GM21360 (cell line): ENCODE results near the gene UGCG.
"Not testable (repeated sequence)": the region's sequence is repeated elsewhere in the genome, so short reads cannot be mapped to it uniquely, and the experiment has no call there.

ENCODE experiments used
- ATAC-seq: cut with Tn5 transposase; IDR thresholded peaks from one replicate; pipeline ENCODE4 v1.9.1; 2021; ENCODE audit warnings: mild to moderate bottlenecking, moderate library complexity; ENCODE audit not compliant: unreplicated experiment

Gene UGCG

GRCh38 chr9:111948951-111949350 lies 52.3 kb downstream of the UGCG start:
- no peak for ATAC-seq

- no peak for ATAC-seq
Observed at GRCh38 chr9:111949919-111950318, 53.3 kb downstream of the UGCG start.

- no peak for ATAC-seq
Observed at GRCh38 chr9:111952559-111952958, 55.9 kb downstream of the UGCG start.

GRCh38 chr9:111953444-111953843 lies 56.8 kb downstream of the UGCG start:
- ATAC-seq: no peak

- ATAC-seq: no peak
Observed at GRCh38 chr9:111955048-111955447, 58.4 kb downstream of the UGCG start.

GRCh38 chr9:111957856-111958631 lies 61.4 kb downstream of the UGCG start:
- no peak for ATAC-seq

- no peak for ATAC-seq
Observed at GRCh38 chr9:111959468-111960359, 63.1 kb downstream of the UGCG start.

- not testable (repeated sequence) for ATAC-seq
Observed at GRCh38 chr9:111960485-111960884, 63.9 kb downstream of the UGCG start.

- no peak for ATAC-seq
Observed at GRCh38 chr9:111961009-111961408, 64.4 kb downstream of the UGCG start.

GRCh38 chr9:111961575-111961974 lies 65.0 kb downstream of the UGCG start:
- no peak for ATAC-seq

GRCh38 chr9:111962021-111962420 lies 65.4 kb downstream of the UGCG start:
- ATAC-seq: no peak

GRCh38 chr9:111963995-111964394 lies 67.4 kb downstream of the UGCG start:
- no peak for ATAC-seq

GRCh38 chr9:111965566-111966019 lies 69.0 kb downstream of the UGCG start:
- ATAC-seq: peak; percentile 65

- ATAC-seq: no peak
Observed at GRCh38 chr9:111966124-111966723, 69.6 kb downstream of the UGCG start.

GRCh38 chr9:111966861-111967291 lies 70.3 kb downstream of the UGCG start:
- ATAC-seq: no peak

- ATAC-seq: no peak
Observed at GRCh38 chr9:111967621-111968020, 71.0 kb downstream of the UGCG start.

GRCh38 chr9:111969061-111969460 lies 72.4 kb downstream of the UGCG start:
- no peak for ATAC-seq

- ATAC-seq: no peak
Observed at GRCh38 chr9:111969622-111970021, 73.0 kb downstream of the UGCG start.

- no peak for ATAC-seq
Observed at GRCh38 chr9:111970827-111971226, 74.2 kb downstream of the UGCG start.

GRCh38 chr9:111974092-111974681 lies 77.6 kb downstream of the UGCG start:
- ATAC-seq: no peak

- ATAC-seq: no peak
Observed at GRCh38 chr9:111975709-111976108, 79.1 kb downstream of the UGCG start.
